ENCODE data around the gene TEFM. TPM values are rescaled to one million over a fixed set of nuclear protein-coding genes. Genes with fewer than 3 reads are reported as not detected.

TEFM gene
- total and polyA plus RNA-seq, 2 of the 8 experiments (the other 6 are each of a cell fraction or from before 2014, with no cell fraction given): 6.1 to 10.9 TPM

DNA sequence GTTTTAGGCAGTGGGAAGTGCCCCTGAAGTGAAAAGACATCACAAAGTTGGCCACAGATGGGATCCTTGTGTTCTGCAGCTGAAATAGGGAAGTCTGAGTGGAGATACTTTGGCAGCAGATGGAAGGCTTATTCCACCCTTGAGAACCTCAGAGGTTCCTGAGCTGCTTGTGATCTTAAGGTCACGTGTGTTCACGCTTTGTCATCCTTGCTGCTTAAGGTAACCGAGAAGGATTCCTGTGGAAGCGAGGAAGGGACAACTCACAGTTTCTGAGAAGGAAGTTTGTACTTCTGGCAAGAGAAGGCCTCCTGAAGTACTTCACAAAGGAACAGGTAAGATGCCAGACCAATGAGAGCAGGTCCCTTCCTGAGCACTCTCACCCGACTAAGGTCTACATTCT is 27.9 kb upstream of the TEFM start:
- no peak overlapping the region for H2BK20ac ChIP-seq (ENCODE audit: low read length)
- H3K4me2 ChIP-seq (ENCODE audit: insufficient read depth in 1 of 2, low read depth in 2 of 2, low read length in 2 of 2): no peak overlapping the region
- H2AK5ac ChIP-seq (ENCODE audit: low read depth, low read length): no peak overlapping the region
- H3K79me1 ChIP-seq (ENCODE audit: low read depth, low read length): no peaks in the 10 kb centered on the region
- no peak overlapping the region for H3K18ac ChIP-seq (ENCODE audit: extremely low read depth, low read length)
- no peaks in the 10 kb centered on the region for H3K36me3 ChIP-seq (ENCODE audit: control insufficient read depth in 2 of 4, insufficient read depth in 4 of 4, low read length in 3 of 4)
- no peak overlapping the region for H2BK12ac ChIP-seq (ENCODE audit: low read depth, low read length)
- no peak overlapping the region for H3K56ac ChIP-seq (replicated peaks; ENCODE audit: insufficient read length, low read depth, low read length)
- no peak overlapping the region for H3K4me3 ChIP-seq (ENCODE audit: extremely low read depth in 1 of 4, insufficient read depth in 2 of 4, low read depth in 3 of 4, low read length in 4 of 4)
- TF ChIP-seq MAFK (IDR thresholded peaks at IDR 0.05; ENCODE audit: low read depth, low read length) (no peak), BCL11A (IDR thresholded peaks at IDR 0.05; ENCODE audit: low read depth in 2 of 2, low read length in 2 of 2) (no peak), KDM4A (IDR thresholded peaks at IDR 0.05; ENCODE audit: low read depth, low read length, severe bottlenecking) (no peak), TCF12 (IDR thresholded peaks at IDR 0.05; ENCODE audit: low read depth, low read length) (no peak), ZNF274 (IDR thresholded peaks at IDR 0.05; ENCODE audit: borderline replicate concordance, extremely low read depth, low read length) (no peak), TAF7 (optimal IDR thresholded peaks at IDR 0.05; ENCODE audit: borderline replicate concordance, low read depth, low read length) (no peak), RXRA (IDR thresholded peaks at IDR 0.05; ENCODE audit: insufficient read depth, low read depth, low read length) (no peak), CHD2 (IDR thresholded peaks at IDR 0.05; ENCODE audit: low read length) (no peak), ATF2 (IDR thresholded peaks at IDR 0.05; ENCODE audit: low read length) (no peak), CBX5 (IDR thresholded peaks at IDR 0.05; ENCODE audit: low read depth, low read length) (no peak), TAF1 (IDR thresholded peaks at IDR 0.05; ENCODE audit: low read depth, low read length) (no peak), CBX8 (IDR thresholded peaks at IDR 0.05; ENCODE audit: borderline replicate concordance, low read depth, low read length) (no peak), SIX5 (IDR thresholded peaks at IDR 0.05; ENCODE audit: low read depth, low read length) (no peak)
- DNase-seq (ENCODE audit: low read depth in 1 of 2, low spot score in 2 of 2): no peak
- H2BK120ac ChIP-seq (replicated peaks; ENCODE audit: low read depth, low read length): no peak overlapping the region
- ChIA-PET CTCF (ENCODE audit: partially characterized antibody) (interaction anchor here (0.6 kb wide), 1 partner anchor 34 kb away, joined by 5 read pairs; no protein-coding TSS in a partner anchor), POLR2A (ENCODE audit: partially characterized antibody) (no interaction called here)
- no peaks in the 10 kb centered on the region for H3K23me2 ChIP-seq (ENCODE audit: low read depth, low read length)
- no peak overlapping the region for H3K23ac ChIP-seq (ENCODE audit: insufficient read length)
- no peak overlapping the region for H4K5ac ChIP-seq (ENCODE audit: insufficient read length, low read depth, low read length)
- H3K27ac ChIP-seq (ENCODE audit: low read depth, low read length): no peak overlapping the region
- no peak overlapping the region for H2BK5ac ChIP-seq (ENCODE audit: low read depth, low read length)
- no peak overlapping the region for H2AFZ ChIP-seq (ENCODE audit: low read length)
- no peak overlapping the region for H3K14ac ChIP-seq (ENCODE audit: insufficient read length)
- H3K9ac ChIP-seq (replicated peaks in 1 of 4; ENCODE audit: extremely low read depth in 1 of 4, low read depth in 3 of 4, low read length in 3 of 4): no peak overlapping the region
- H2BK15ac ChIP-seq (ENCODE audit: low read length): no peak overlapping the region
- H3K27me3 ChIP-seq (replicated peaks in 1 of 4; ENCODE audit: control insufficient read depth in 3 of 4, extremely low read depth in 1 of 4, insufficient read depth in 3 of 4, low read length in 3 of 4): no peaks in the 10 kb centered on the region
- H3K9me3 ChIP-seq (ENCODE audit: insufficient read depth in 2 of 2, low read depth in 1 of 2, low read length in 1 of 2): no peaks in the 10 kb centered on the region
- no peaks in the 10 kb centered on the region for H3K4me1 ChIP-seq (replicated peaks in 1 of 4; ENCODE audit: control insufficient read depth in 3 of 4, insufficient read depth in 4 of 4, low read length in 3 of 4)
- no peak overlapping the region for H4K8ac ChIP-seq (ENCODE audit: extremely low read depth, insufficient read depth, low read length)
- H3K79me2 ChIP-seq (ENCODE audit: control insufficient read depth in 1 of 2, insufficient read depth in 2 of 2, low read length in 2 of 2): no peaks in the 10 kb centered on the region
- peaks cover 0 to 1% of the 10 kb centered on the region in 2 experiments for H4K20me1 ChIP-seq (replicated peaks in 1 of 2; ENCODE audit: control insufficient read depth in 1 of 2, insufficient read depth in 2 of 2, low read length in 2 of 2)
- WGBS, 2 experiments (ENCODE audit: extremely low coverage in 1 of 2, insufficient coverage in 1 of 2, insufficient read length in 1 of 2, insufficient replicate concordance in 2 of 2, low coverage in 1 of 2, low lambda C conversion rate in 2 of 2, missing lambda C conversion rate in 1 of 2): 81% methylated on average over 5 of the region's 5 CpGs; no CpG with 5 or more reads in 1 of the 2 experiments
- H4K91ac ChIP-seq (replicated peaks; ENCODE audit: insufficient read length, low read length): no peak overlapping the region
- no peak overlapping the region for H3K4ac ChIP-seq (replicated peaks; ENCODE audit: insufficient read length, low read depth, low read length)
- FAIRE-seq: no peak
